Hepatocyte (in vitro differentiated cells): ENCODE results near the gene RETN. TPM values are rescaled to one million over a fixed set of nuclear protein-coding genes. Genes with fewer than 3 reads are reported as not detected.

Experiments used
- DNase-seq: peaks from one replicate; pipeline ENCODE4 v3.0.0-alpha.2; 2016; ENCODE audit warnings: low spot score
- H2AFZ ChIP-seq: fragments of 200-600 bp; sonication (generic); 2 replicates; pipeline ENCODE4 v1.6.0; 2016; ENCODE audit warnings: antibody characterized with exemption, mild to moderate bottlenecking
- H3K27ac ChIP-seq: fragments of 200-600 bp; sonication (generic); 2 replicates; pipeline ENCODE4 v1.5.1; 2016; ENCODE audit warnings: mild to moderate bottlenecking
- H3K27me3 ChIP-seq: fragments of 200-600 bp; sonication (generic); 2 replicates; pipeline ENCODE4 v1.6.1; 2016
- H3K36me3 ChIP-seq: fragments of 200-600 bp; sonication (generic); replicated peaks from 2 replicates; pipeline ENCODE4 v1.5.1; 2016; ENCODE audit warnings: low read depth; ENCODE audit not compliant: insufficient read depth
- H3K4me1 ChIP-seq: fragments of 200-600 bp; sonication (generic); 2 replicates; pipeline ENCODE4 v1.5.1; 2016; ENCODE audit warnings: mild to moderate bottlenecking, moderate library complexity; ENCODE audit not compliant: insufficient read depth
- H3K4me2 ChIP-seq: fragments of 200-600 bp; sonication (generic); 2 replicates; pipeline ENCODE4 v1.6.0; 2016
- H3K4me3 ChIP-seq: fragments of 200-600 bp; sonication (generic); 2 replicates; pipeline ENCODE4 v1.5.1; 2016; ENCODE audit warnings: mild to moderate bottlenecking
- H3K79me2 ChIP-seq: fragments of 200-600 bp; sonication (generic); 2 replicates; pipeline ENCODE4 v1.6.0; 2017; ENCODE audit warnings: mild to moderate bottlenecking
- H3K9me2 ChIP-seq: fragments of 200-600 bp; sonication (generic); replicated peaks from 2 replicates; pipeline ENCODE4 v1.6.0; 2017; ENCODE audit warnings: mild to moderate bottlenecking; ENCODE audit not compliant: insufficient read depth
- H3K9me3 ChIP-seq: fragments of 200-600 bp; sonication (generic); 2 replicates; pipeline ENCODE4 v1.5.1; 2016; ENCODE audit warnings: low read depth, mild to moderate bottlenecking
- H4K20me1 ChIP-seq: fragments of 200-600 bp; sonication (generic); 2 replicates; pipeline ENCODE4 v1.6.0; 2016; ENCODE audit warnings: mild to moderate bottlenecking; ENCODE audit not compliant: insufficient read depth, poor library complexity, severe bottlenecking
- EZH2 ChIP-seq: fragments of 200-600 bp; sonication (generic); IDR thresholded peaks from 2 replicates; pipeline ENCODE4 v1.6.1; 2016; ENCODE audit warnings: antibody characterized with exemption, mild to moderate bottlenecking, borderline replicate concordance
- EZH2phosphoT487 ChIP-seq: fragments of 200-600 bp; sonication (generic); IDR thresholded peaks from one replicate; pipeline ENCODE4 v1.6.1; 2018; ENCODE audit warnings: antibody characterized with exemption, mild to moderate bottlenecking, low read depth, moderate library complexity; ENCODE audit not compliant: unreplicated experiment, severe bottlenecking
- WGBS: methylation state at CpG from one replicate; pipeline ENCODE4 v1.1.6; 2016; ENCODE audit warnings: low lambda C conversion rate; ENCODE audit errors: missing lambda C conversion rate; 5-methylcytosine and 5-hydroxymethylcytosine counted together
- polyA plus RNA-seq: library from polyadenylated mRNA; unstranded; fragments of >200 nt; fragmentation: Nextera tagmentation; extraction: Ambion mirVana; gene quantifications from 2 replicates; pipeline ENCODE4 v1.2.1, GENCODE V29; 2016
- total RNA-seq: library from RNA; depleted of rRNA; stranded (reverse); fragments of >200 nt; gene quantifications from 2 replicates; pipeline ENCODE4 v1.2.3, GENCODE V29; 2014
- TF ChIP-seq, protein P1 (sequence below): fragments of 200-600 bp; sonication (generic); IDR thresholded peaks from 2 replicates; pipeline ENCODE4 v1.5.1; 2016; ENCODE audit warnings: antibody characterized with exemption, mild to moderate bottlenecking; ENCODE audit not compliant: poor library complexity

The RETN gene
- total and polyA plus RNA-seq, 2 experiments from 2014 or later: 0.74 TPM; not detected in 1

DNA sequence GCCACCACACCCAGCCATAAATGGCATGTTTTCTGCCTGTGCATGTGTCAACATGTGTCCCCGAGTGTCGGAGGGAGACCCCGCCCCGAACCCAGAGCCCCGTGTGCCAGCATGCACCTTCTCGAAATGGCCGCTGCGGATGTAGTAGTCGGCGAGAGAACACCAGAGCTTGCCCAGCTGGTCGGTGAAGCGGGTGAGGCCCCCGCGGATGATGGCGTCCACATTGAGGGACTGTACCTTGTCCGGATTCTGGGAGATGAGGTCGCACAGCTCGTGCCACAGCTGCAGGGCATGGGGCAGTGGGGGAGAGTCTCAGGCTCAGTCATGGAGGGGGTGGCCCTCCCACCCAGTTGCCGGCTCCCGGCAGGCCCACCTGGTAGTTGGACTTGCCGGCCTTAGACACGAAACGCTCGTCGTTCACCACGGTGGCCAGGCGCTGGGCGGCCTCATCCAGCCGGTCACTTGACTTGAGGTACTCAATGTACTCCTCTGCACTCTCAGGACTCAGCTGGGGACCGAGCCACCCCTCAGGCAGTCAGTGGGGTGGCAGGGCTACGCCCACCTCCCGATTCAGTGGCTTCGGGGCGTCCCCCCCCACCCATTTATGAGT is 43.0 kb upstream of the RETN start:
- Histone ChIP-seq H3K27me3 (no peaks in the 10 kb centered on the region), H3K9me3 (no peaks in the 10 kb centered on the region), H3K4me2 (no peak overlapping the region), H3K4me1 (peaks cover 14% of the 10 kb centered on the region), H3K9me2 (no peaks in the 10 kb centered on the region), H2AFZ (no peak overlapping the region), H4K20me1 (no peaks in the 10 kb centered on the region), H3K79me2 (peaks cover 43% of the 10 kb centered on the region), H3K4me3 (no peak overlapping the region), H3K27ac (no peak overlapping the region), H3K36me3 (no peaks in the 10 kb centered on the region)
- TF ChIP-seq, protein P1, sequence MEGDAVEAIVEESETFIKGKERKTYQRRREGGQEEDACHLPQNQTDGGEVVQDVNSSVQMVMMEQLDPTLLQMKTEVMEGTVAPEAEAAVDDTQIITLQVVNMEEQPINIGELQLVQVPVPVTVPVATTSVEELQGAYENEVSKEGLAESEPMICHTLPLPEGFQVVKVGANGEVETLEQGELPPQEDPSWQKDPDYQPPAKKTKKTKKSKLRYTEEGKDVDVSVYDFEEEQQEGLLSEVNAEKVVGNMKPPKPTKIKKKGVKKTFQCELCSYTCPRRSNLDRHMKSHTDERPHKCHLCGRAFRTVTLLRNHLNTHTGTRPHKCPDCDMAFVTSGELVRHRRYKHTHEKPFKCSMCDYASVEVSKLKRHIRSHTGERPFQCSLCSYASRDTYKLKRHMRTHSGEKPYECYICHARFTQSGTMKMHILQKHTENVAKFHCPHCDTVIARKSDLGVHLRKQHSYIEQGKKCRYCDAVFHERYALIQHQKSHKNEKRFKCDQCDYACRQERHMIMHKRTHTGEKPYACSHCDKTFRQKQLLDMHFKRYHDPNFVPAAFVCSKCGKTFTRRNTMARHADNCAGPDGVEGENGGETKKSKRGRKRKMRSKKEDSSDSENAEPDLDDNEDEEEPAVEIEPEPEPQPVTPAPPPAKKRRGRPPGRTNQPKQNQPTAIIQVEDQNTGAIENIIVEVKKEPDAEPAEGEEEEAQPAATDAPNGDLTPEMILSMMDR: no peak
- TF ChIP-seq EZH2phosphoT487: no peak
- TF ChIP-seq EZH2: no peak
- 99% methylated on average over 34 of the region's 34 CpGs for WGBS
- no peak for DNase-seq

DNA sequence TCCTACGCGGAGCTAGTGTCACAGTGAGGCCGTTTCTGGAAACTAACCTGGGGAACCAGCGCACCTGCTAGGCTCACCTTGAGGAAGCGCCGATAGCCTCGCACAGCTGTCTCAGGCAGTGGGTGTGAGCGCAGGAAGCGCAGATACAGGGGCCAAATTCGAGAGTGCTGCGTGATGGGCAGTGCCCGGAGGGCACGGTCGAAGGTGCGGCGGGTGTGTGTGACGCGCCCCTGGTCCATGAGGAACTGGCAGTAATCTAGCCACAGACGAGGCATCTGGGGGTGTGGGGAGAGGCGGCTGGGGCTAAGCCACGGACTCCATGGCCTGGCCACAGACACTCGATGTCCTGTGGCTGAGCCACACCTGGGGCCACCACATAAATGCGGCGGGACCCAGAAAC is 41.7 kb upstream of the RETN start:
- no peak overlapping the region for H3K4me2 ChIP-seq
- no peaks in the 10 kb centered on the region for H3K9me2 ChIP-seq
- H3K79me2 ChIP-seq: peaks cover 46% of the 10 kb centered on the region
- H4K20me1 ChIP-seq: no peaks in the 10 kb centered on the region
- 96% methylated on average over 22 of the region's 24 CpGs for WGBS
- TF ChIP-seq EZH2phosphoT487 (no peak), EZH2 (no peak)
- TF ChIP-seq, protein P1: no peak
- H3K4me3 ChIP-seq: no peak overlapping the region
- no peak for DNase-seq
- H2AFZ ChIP-seq: no peak overlapping the region
- H3K27me3 ChIP-seq: no peaks in the 10 kb centered on the region
- peaks cover 14% of the 10 kb centered on the region for H3K4me1 ChIP-seq
- no peaks in the 10 kb centered on the region for H3K9me3 ChIP-seq
- H3K36me3 ChIP-seq: no peaks in the 10 kb centered on the region
- no peak overlapping the region for H3K27ac ChIP-seq

DNA sequence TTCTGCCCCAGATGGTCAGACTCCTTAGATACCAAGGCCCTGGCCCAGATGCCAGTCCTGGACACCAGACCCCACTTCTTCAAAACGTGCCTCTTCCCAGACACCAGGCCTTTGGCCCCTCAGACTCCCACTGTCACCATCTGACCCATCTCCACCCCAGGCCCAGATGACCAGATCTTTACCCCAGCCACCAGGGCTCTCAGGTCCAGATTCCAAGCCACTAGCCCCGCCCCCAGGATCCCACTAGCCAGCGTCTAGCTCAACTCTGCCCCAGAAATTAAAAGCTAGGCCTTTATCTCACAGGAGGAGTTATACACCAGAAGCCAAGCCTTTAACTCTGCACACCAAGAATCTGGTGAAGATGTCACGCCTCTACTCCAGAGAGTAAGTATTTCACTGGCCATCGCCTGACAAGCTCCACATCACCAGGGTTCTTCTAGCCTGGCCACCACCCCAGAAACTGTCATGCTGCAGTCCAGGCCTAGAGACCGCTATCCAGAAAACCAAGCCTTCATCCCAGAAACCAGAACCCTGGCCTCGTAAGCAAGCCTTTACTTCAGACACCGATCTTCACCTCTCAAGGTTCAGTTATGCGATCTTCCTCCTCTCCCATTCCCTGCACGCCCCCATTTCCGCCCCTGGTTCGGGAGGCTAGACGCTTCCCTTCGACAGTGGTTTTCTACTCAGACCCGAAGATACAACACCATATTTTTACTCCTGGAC is 40.1 kb upstream of the RETN start:
- H3K79me2 ChIP-seq: peaks cover 46% of the 10 kb centered on the region
- H2AFZ ChIP-seq: peak overlapping the region; percentile 30
- no peak for DNase-seq

More for the DNA sequence above, 40.1 kb upstream of the RETN start:
- no peaks in the 10 kb centered on the region for H3K9me3 ChIP-seq
- peaks cover 14% of the 10 kb centered on the region for H3K4me1 ChIP-seq
- TF ChIP-seq EZH2 (no peak), EZH2phosphoT487 (no peak)
- TF ChIP-seq, protein P1: no peak
- H3K27me3 ChIP-seq: no peaks in the 10 kb centered on the region
- H3K36me3 ChIP-seq: no peaks in the 10 kb centered on the region
- peak overlapping the region; percentile 68 for H3K4me3 ChIP-seq
- H3K4me2 ChIP-seq: peak overlapping the region; percentile 93
- no peaks in the 10 kb centered on the region for H4K20me1 ChIP-seq
- 11% methylated on average over 15 of the region's 15 CpGs for WGBS
- no peaks in the 10 kb centered on the region for H3K9me2 ChIP-seq
- H3K27ac ChIP-seq: peak overlapping the region; percentile 60
